Activated naive CD8-positive, alpha-beta T cell treated with anti-CD3 and anti-CD28 coated beads for 36 hours (primary cell): ENCODE data around the gene OSM. TPM values are rescaled to one million over a fixed set of nuclear protein-coding genes. Genes with fewer than 3 reads are reported as not detected.
"Not testable (repeated sequence)": the region's sequence is repeated elsewhere in the genome, so short reads cannot be mapped to it uniquely, and the experiment has no call there.

Source experiments
- DNase-seq: peaks from one replicate; pipeline ENCODE4 v3.0.0; 2021
- H3K27ac Mint-ChIP-seq: one replicate; pipeline ENCODE4 v1.8.0; 2022; ENCODE audit warnings: mild to moderate bottlenecking, moderate library complexity, mixed read lengths
- H3K27me3 Mint-ChIP-seq: one replicate; pipeline ENCODE4 v1.8.0; 2022; ENCODE audit warnings: mild to moderate bottlenecking, mixed read lengths
- H3K36me3 Mint-ChIP-seq: one replicate; pipeline ENCODE4 v1.8.0; 2021; ENCODE audit warnings: mild to moderate bottlenecking, mixed read lengths
- H3K4me1 Mint-ChIP-seq: one replicate; pipeline ENCODE4 v1.8.0; 2021; ENCODE audit warnings: mixed read lengths
- H3K4me3 Mint-ChIP-seq: one replicate; pipeline ENCODE4 v1.8.0; 2022; ENCODE audit warnings: mild to moderate bottlenecking, moderate library complexity, mixed read lengths
- H3K9me3 Mint-ChIP-seq: one replicate; pipeline ENCODE4 v1.8.0; 2022; ENCODE audit warnings: mixed read lengths
- total RNA-seq, 2 experiments: library from RNA; stranded (reverse); gene quantifications; one replicate each; pipeline ENCODE4 v1.2.3, GENCODE V29; 2021

The OSM gene
- total RNA-seq, 2 experiments from 2014 or later: 47.9 to 50.7 TPM

GRCh38 chr22:30226192-30226832, 40.3 kb downstream of the OSM start:
- Mint-ChIP-seq H3K9me3 (peaks cover 2% of the 10 kb centered on the region), H3K36me3 (peaks cover 3% of the 10 kb centered on the region), H3K4me3 (no peak overlapping the region), H3K27me3 (no peaks in the 10 kb centered on the region), H3K27ac (no peak overlapping the region), H3K4me1 (peaks cover 39% of the 10 kb centered on the region)
- no peak for DNase-seq

- H3K4me1 Mint-ChIP-seq: peaks cover 48% of the 10 kb centered on the region
- H3K9me3 Mint-ChIP-seq: peaks cover 2% of the 10 kb centered on the region
- DNase-seq: no peak
- H3K27me3 Mint-ChIP-seq: no peaks in the 10 kb centered on the region
- no peak overlapping the region for H3K27ac Mint-ChIP-seq
- peaks cover 3% of the 10 kb centered on the region for H3K36me3 Mint-ChIP-seq
- H3K4me3 Mint-ChIP-seq: no peak overlapping the region
These were observed 41.3 kb downstream of the OSM start for GRCh38 chr22:30225220-30225927.

- Mint-ChIP-seq H3K4me1 (peaks cover 57% of the 10 kb centered on the region), H3K4me3 (no peak overlapping the region), H3K9me3 (peaks cover 2% of the 10 kb centered on the region), H3K27ac (no peak overlapping the region), H3K36me3 (peaks cover 3% of the 10 kb centered on the region), H3K27me3 (no peaks in the 10 kb centered on the region)
- DNase-seq: no peak
These were observed 42.3 kb downstream of the OSM start for GRCh38 chr22:30224161-30224857.

- Mint-ChIP-seq H3K27me3 (no peaks in the 10 kb centered on the region), H3K9me3 (peaks cover 2% of the 10 kb centered on the region), H3K4me3 (no peak overlapping the region), H3K4me1 (peaks cover 59% of the 10 kb centered on the region), H3K27ac (peak overlapping the region; percentile 47), H3K36me3 (peaks cover 3% of the 10 kb centered on the region)
- no peak for DNase-seq
These were observed 43.3 kb downstream of the OSM start for GRCh38 chr22:30223303-30223702.

GRCh38 chr22:30222321-30222720, 44.3 kb downstream of the OSM start:
- H3K36me3 Mint-ChIP-seq: peaks cover 3% of the 10 kb centered on the region
- no peaks in the 10 kb centered on the region for H3K9me3 Mint-ChIP-seq
- H3K27me3 Mint-ChIP-seq: no peaks in the 10 kb centered on the region
- no peak for DNase-seq
- H3K4me1 Mint-ChIP-seq: peaks cover 56% of the 10 kb centered on the region
- H3K27ac Mint-ChIP-seq: peak overlapping the region; percentile 90
- no peak overlapping the region for H3K4me3 Mint-ChIP-seq

GRCh38 chr22:30221121-30221992, 45.3 kb downstream of the OSM start:
- Mint-ChIP-seq H3K4me1 (peaks cover 56% of the 10 kb centered on the region), H3K27ac (peak overlapping the region; percentile 90), H3K9me3 (no peaks in the 10 kb centered on the region), H3K4me3 (peak overlapping the region; percentile 3), H3K36me3 (peaks cover 3% of the 10 kb centered on the region), H3K27me3 (no peaks in the 10 kb centered on the region)
- DNase-seq: peak; percentile 79

GRCh38 chr22:30220338-30221012, 46.2 kb downstream of the OSM start:
- H3K9me3 Mint-ChIP-seq: no peaks in the 10 kb centered on the region
- peak overlapping the region; percentile 90 for H3K27ac Mint-ChIP-seq
- peaks cover 2% of the 10 kb centered on the region for H3K27me3 Mint-ChIP-seq
- H3K4me3 Mint-ChIP-seq: no peak overlapping the region
- no peak for DNase-seq
- H3K36me3 Mint-ChIP-seq: peaks cover 3% of the 10 kb centered on the region
- H3K4me1 Mint-ChIP-seq: peaks cover 54% of the 10 kb centered on the region

- Mint-ChIP-seq H3K27me3 (peaks cover 6% of the 10 kb centered on the region), H3K4me1 (peaks cover 51% of the 10 kb centered on the region), H3K4me3 (no peak overlapping the region), H3K36me3 (no peaks in the 10 kb centered on the region), H3K27ac (peak overlapping the region; percentile 90), H3K9me3 (no peaks in the 10 kb centered on the region)
- no peak for DNase-seq
These were observed 46.9 kb downstream of the OSM start for GRCh38 chr22:30219668-30220278.

- H3K27me3 Mint-ChIP-seq: peaks cover 6% of the 10 kb centered on the region
- no peak overlapping the region for H3K27ac Mint-ChIP-seq
- H3K4me3 Mint-ChIP-seq: no peak overlapping the region
- DNase-seq: no peak
- H3K4me1 Mint-ChIP-seq: peaks cover 52% of the 10 kb centered on the region
- no peaks in the 10 kb centered on the region for H3K36me3 Mint-ChIP-seq
- no peaks in the 10 kb centered on the region for H3K9me3 Mint-ChIP-seq
These were observed 47.5 kb downstream of the OSM start for GRCh38 chr22:30219049-30219654.

GRCh38 chr22:30217698-30218560, 48.7 kb downstream of the OSM start:
- Mint-ChIP-seq H3K27ac (no peak overlapping the region), H3K4me3 (no peak overlapping the region), H3K27me3 (peaks cover 6% of the 10 kb centered on the region), H3K9me3 (no peaks in the 10 kb centered on the region), H3K4me1 (peaks cover 52% of the 10 kb centered on the region), H3K36me3 (no peaks in the 10 kb centered on the region)
- DNase-seq: no peak

- H3K27ac Mint-ChIP-seq: no peak overlapping the region
- peaks cover 6% of the 10 kb centered on the region for H3K27me3 Mint-ChIP-seq
- peaks cover 50% of the 10 kb centered on the region for H3K4me1 Mint-ChIP-seq
- H3K9me3 Mint-ChIP-seq: no peaks in the 10 kb centered on the region
- no peak overlapping the region for H3K4me3 Mint-ChIP-seq
- no peak for DNase-seq
- no peaks in the 10 kb centered on the region for H3K36me3 Mint-ChIP-seq
These were observed 49.9 kb downstream of the OSM start for GRCh38 chr22:30216710-30217109.

GRCh38 chr22:30216272-30216671, 50.4 kb downstream of the OSM start:
- H3K4me1 Mint-ChIP-seq: peaks cover 45% of the 10 kb centered on the region
- not testable (repeated sequence) for H3K9me3 Mint-ChIP-seq, H3K27me3 Mint-ChIP-seq, H3K27ac Mint-ChIP-seq, H3K4me3 Mint-ChIP-seq, DNase-seq, H3K36me3 Mint-ChIP-seq
